Measurements from ENCODE around the gene SART1.

The SART1 gene

GRCh38 chr11:65961267-65962140 lies at the start of gene SART1:
Gene SART1 (plus strand): TSS chr11:65961734. CDS start chr11:65961781, 47 bp downstream.
- Mint-ChIP-seq H3K27me3 (ENCODE audit: low read depth) (no peaks in the 10 kb centered on the region), H3K4me1 (ENCODE audit: low read depth) (peaks cover 37% of the 10 kb centered on the region), H3K4me3 (peak within 1 kb of the TSS; percentile 97), H3K9me3 (no peaks in the 10 kb centered on the region), H3K27ac (peak within 1 kb of the TSS; percentile 96), H3K36me3 (ENCODE audit: low read depth) (peaks cover 29% of the 10 kb centered on the region)

DNA sequence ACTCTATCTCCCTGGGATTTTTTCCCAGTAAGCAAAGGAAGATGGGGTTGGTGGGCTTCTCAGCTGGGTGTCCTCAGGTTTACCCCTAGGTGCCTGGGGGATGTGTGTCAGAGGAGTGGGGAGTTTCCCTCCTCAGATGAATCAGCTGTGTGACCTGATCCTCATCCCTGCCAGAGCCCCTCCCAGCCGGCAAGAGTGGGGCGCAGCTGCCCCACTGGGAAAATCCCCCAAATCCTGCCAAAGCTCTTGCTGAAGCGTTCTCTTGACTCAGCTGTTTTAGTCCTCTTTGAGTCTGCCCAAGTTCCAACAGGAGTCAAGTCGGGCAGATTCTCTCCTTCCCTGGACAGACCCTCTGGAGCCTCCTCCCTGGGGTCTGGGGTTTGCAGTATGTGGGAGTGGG lies 48.7 kb upstream of the SART1 start:
- no peak overlapping the region for H3K27ac Mint-ChIP-seq
- H3K4me1 Mint-ChIP-seq (ENCODE audit: low read depth), result peaks cover 26% of the 10 kb centered on the region
- no peaks in the 10 kb centered on the region for H3K9me3 Mint-ChIP-seq
- H3K36me3 Mint-ChIP-seq (ENCODE audit: low read depth), result peaks cover 12% of the 10 kb centered on the region
- no peak overlapping the region for H3K4me3 Mint-ChIP-seq
- no peaks in the 10 kb centered on the region for H3K27me3 Mint-ChIP-seq (ENCODE audit: low read depth)

DNA sequence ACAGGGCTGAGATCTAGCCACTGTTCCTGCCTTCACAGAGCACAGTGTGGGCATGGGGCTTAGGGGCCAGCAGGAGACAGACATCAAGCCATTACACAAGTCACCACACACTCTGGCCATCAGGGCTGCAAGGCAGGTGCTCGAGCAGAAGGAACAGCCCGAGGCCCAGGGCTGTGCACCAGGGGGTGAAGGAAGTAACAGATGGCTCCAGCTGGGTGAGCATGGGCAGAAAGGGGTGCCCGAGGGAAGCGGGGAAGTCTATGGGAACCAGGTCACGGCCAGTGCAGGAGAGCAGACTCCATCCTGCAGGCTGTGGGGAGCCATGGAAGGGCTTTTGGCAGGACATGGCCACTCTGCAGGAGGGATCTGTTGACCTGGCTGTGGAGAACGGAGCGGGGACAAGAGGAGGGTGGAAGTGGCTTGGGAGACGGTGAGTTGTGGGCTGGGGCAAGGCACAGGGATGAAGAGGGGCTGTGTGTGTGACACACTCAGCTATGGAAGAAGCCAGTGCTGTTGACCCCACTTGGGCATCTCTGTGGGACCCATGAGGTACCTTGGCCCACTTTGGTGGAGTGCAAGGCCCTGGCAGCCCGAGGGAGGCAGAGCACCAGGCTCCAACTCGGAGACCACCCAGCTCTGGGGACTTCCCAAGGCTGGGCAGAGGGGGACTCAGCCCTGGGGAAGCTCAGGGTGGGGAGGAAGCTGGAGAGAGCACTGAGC lies 46.3 kb upstream of the SART1 start:
- Mint-ChIP-seq H3K4me1 (ENCODE audit: low read depth) (peaks cover 21% of the 10 kb centered on the region), H3K9me3 (no peaks in the 10 kb centered on the region), H3K27me3 (ENCODE audit: low read depth) (no peaks in the 10 kb centered on the region), H3K36me3 (ENCODE audit: low read depth) (peaks cover 15% of the 10 kb centered on the region), H3K4me3 (peak overlapping the region; percentile 44), H3K27ac (no peak overlapping the region)

DNA sequence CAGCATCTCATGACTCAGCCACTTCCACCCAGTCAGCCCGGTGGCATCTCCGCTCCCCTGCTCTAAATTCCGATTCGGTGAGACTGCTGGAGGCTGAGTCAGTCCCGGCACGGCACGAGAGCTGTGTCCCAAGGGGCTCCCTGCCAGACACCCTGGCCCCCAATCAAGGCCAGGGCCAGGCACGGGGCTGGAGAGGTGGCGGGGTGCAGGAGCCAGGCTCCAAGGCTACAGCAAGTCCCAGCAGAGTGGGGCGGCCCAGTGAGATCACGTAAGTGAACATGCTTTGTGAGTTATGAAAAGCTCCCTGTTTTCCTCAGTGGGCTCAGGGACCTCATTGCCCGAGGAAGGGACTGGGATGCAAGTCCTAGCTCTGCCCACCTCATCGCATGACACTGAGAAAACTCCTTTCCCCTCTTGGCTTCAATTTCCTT lies 45.7 kb upstream of the SART1 start:
- Mint-ChIP-seq H3K9me3 (no peaks in the 10 kb centered on the region), H3K36me3 (ENCODE audit: low read depth) (peaks cover 15% of the 10 kb centered on the region), H3K27me3 (ENCODE audit: low read depth) (no peaks in the 10 kb centered on the region), H3K4me1 (ENCODE audit: low read depth) (peaks cover 21% of the 10 kb centered on the region), H3K4me3 (no peak overlapping the region), H3K27ac (no peak overlapping the region)

DNA sequence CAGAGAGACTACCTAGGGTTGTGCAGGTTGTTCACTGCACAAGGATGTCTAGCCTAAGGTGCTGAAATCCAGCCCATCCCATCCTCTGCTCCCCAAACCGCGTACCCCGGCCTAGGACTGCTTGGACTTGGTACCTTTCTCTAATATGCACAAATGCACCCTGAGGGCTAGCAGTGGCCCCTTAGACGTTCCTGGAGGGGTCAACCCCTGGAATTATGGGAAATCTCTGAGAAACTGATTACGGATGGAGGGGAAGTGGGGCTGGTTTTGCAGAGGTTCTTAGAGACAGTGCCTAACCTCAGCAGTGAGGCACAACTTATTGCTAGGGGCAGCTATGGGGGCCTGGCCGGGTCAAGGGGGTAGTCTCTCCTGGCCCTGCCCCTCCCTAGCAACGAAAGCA lies 45.1 kb upstream of the SART1 start:
- H3K27me3 Mint-ChIP-seq (ENCODE audit: low read depth), result no peaks in the 10 kb centered on the region
- H3K36me3 Mint-ChIP-seq (ENCODE audit: low read depth), result peaks cover 15% of the 10 kb centered on the region
- H3K4me1 Mint-ChIP-seq (ENCODE audit: low read depth), result peaks cover 20% of the 10 kb centered on the region
- H3K27ac Mint-ChIP-seq, result no peak overlapping the region
- peak overlapping the region; percentile 85 for H3K4me3 Mint-ChIP-seq
- H3K9me3 Mint-ChIP-seq, result no peaks in the 10 kb centered on the region

GRCh38 chr11:65917077-65917433 lies 44.5 kb upstream of the SART1 start:
- Mint-ChIP-seq H3K4me1 (ENCODE audit: low read depth) (peaks cover 20% of the 10 kb centered on the region), H3K27ac (no peak overlapping the region), H3K4me3 (peak overlapping the region; percentile 85), H3K9me3 (no peaks in the 10 kb centered on the region), H3K36me3 (ENCODE audit: low read depth) (peaks cover 16% of the 10 kb centered on the region), H3K27me3 (ENCODE audit: low read depth) (no peaks in the 10 kb centered on the region)

GRCh38 chr11:65917434-65918210 lies 43.9 kb upstream of the SART1 start:
- H3K27me3 Mint-ChIP-seq (ENCODE audit: low read depth), result no peaks in the 10 kb centered on the region
- H3K27ac Mint-ChIP-seq, result no peak overlapping the region

GRCh38 chr11:65918211-65919140 lies 43.1 kb upstream of the SART1 start, which contains the start of gene C11orf68:
Gene C11orf68 (minus strand): TSS chr11:65919062. CDS start chr11:65919031, 31 bp downstream.
- Mint-ChIP-seq H3K36me3 (ENCODE audit: low read depth) (peaks cover 29% of the 10 kb centered on the region), H3K27me3 (ENCODE audit: low read depth) (no peaks in the 10 kb centered on the region), H3K4me3 (peak within 1 kb of the TSS; percentile 92), H3K9me3 (no peaks in the 10 kb centered on the region), H3K27ac (peak within 1 kb of the TSS; percentile 86), H3K4me1 (ENCODE audit: low read depth) (peaks cover 22% of the 10 kb centered on the region)

More at GRCh38 chr11:65917434-65918210, 43.9 kb upstream of the SART1 start:
- Mint-ChIP-seq H3K4me1 (ENCODE audit: low read depth) (peaks cover 20% of the 10 kb centered on the region), H3K9me3 (no peaks in the 10 kb centered on the region), H3K36me3 (ENCODE audit: low read depth) (peaks cover 21% of the 10 kb centered on the region), H3K4me3 (peak overlapping the region; percentile 85)

- Mint-ChIP-seq H3K9me3 (no peaks in the 10 kb centered on the region), H3K4me3 (peak within 1 kb of the TSS; percentile 92), H3K4me1 (ENCODE audit: low read depth) (peaks cover 22% of the 10 kb centered on the region), H3K27me3 (ENCODE audit: low read depth) (no peaks in the 10 kb centered on the region), H3K36me3 (ENCODE audit: low read depth) (peaks cover 29% of the 10 kb centered on the region), H3K27ac (peak within 1 kb of the TSS; percentile 86)
Measured at GRCh38 chr11:65919141-65919572, 42.4 kb upstream of the SART1 start, which contains the start of gene DRAP1. Gene DRAP1 (plus strand): TSS chr11:65919426. CDS start chr11:65919502, 76 bp downstream.

DNA sequence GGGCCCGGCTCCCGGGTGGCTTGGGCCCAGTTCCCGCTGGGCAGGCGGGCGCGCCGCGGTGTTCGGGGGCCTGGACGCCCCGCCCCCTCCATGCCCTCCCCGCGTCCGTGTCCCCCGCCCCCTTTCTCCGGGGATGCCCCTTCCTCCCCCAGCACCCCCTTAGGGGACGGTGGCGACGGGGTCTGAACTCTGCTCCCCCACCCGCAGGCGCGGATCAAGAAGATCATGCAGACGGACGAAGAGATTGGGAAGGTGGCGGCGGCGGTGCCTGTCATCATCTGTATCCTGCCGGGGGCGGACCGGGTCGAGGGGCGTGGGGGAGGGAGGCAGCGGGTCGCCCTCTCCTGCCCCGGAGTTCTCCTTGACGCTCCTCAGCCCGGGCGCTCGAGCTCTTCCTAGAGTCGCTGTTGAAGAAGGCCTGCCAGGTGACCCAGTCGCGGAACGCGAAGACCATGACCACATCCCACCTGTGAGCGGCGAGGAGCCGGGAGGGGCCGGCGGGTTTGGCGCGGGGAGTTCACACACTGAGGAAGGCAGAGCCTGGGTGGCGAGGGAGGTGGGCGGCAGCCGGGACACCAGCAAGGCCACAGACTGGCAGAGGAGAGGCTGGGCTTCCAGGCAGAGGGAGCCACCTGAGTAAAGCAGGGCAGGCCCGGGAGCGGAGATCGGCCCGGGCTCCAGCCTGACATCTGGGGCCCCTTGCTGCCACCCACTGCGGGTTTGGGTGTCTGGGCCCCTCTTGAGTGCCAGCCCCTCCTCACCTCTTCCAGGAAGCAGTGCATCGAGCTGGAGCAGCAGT lies 41.8 kb upstream of the SART1 start:
- Mint-ChIP-seq H3K4me3 (peak overlapping the region; percentile 92), H3K9me3 (no peaks in the 10 kb centered on the region), H3K36me3 (ENCODE audit: low read depth) (peaks cover 29% of the 10 kb centered on the region), H3K27ac (peak overlapping the region; percentile 86), H3K27me3 (ENCODE audit: low read depth) (no peaks in the 10 kb centered on the region), H3K4me1 (ENCODE audit: low read depth) (peaks cover 22% of the 10 kb centered on the region)

DNA sequence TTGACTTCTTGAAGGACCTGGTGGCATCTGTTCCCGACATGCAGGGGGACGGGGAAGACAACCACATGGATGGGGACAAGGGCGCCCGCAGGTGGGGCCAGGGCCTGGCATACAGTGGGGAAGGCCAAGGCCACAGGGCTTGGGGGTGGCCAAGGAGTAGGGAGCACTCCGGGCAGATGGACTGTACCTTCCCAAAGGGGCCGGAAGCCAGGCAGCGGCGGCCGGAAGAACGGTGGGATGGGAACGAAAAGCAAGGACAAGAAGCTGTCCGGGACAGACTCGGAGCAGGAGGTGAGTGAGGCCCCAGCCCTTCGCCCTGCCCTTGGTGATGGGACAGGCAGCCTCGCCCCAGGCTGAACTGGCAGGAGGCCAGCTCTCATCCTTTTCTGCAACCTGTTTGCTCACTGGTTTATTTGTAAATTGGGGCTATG lies 41.1 kb upstream of the SART1 start:
- H3K9me3 Mint-ChIP-seq, result no peaks in the 10 kb centered on the region
- H3K4me3 Mint-ChIP-seq, result peak overlapping the region; percentile 92
- no peaks in the 10 kb centered on the region for H3K27me3 Mint-ChIP-seq (ENCODE audit: low read depth)
- H3K4me1 Mint-ChIP-seq (ENCODE audit: low read depth), result peaks cover 16% of the 10 kb centered on the region
- H3K27ac Mint-ChIP-seq, result peak overlapping the region; percentile 86
- H3K36me3 Mint-ChIP-seq (ENCODE audit: low read depth), result peaks cover 24% of the 10 kb centered on the region

DNA sequence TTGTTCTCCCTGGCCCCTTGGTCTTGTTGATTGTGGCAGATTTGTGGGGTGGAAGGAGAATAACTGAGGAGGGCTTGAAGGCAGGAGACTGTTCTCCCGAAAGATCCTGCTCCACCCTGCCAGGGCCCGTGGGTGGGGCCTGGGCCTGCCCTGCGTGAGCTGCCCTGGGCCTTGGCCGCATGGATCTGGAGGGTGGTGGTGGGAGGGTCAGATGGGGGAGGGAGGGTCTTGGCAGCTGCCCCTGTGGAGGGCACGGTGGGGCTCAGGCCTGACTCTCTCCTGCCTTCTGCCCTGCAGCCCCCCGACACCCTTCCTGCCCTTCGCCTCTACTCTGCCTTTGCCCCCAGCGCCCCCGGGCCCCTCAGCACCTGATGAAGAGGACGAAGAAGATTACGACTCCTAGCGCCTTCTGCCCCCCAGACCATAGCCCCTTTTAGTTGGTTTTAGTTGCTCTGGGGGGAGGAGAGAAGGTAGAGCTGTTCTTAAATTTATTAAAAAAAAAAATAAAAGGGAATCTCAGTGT lies 40.4 kb upstream of the SART1 start:
- Mint-ChIP-seq H3K4me3 (peak overlapping the region; percentile 92), H3K9me3 (no peaks in the 10 kb centered on the region), H3K27ac (no peak overlapping the region), H3K36me3 (ENCODE audit: low read depth) (peaks cover 24% of the 10 kb centered on the region), H3K4me1 (ENCODE audit: low read depth) (peaks cover 18% of the 10 kb centered on the region), H3K27me3 (ENCODE audit: low read depth) (no peaks in the 10 kb centered on the region)

Data from T-helper 1 cell treated with Interleukin-12 subunit alpha and Interleukin-12 subunit beta and Interleukin-4 antibody, amounts not matched to agents 30 μg/mL and 1 μg/mL, for 36 hours (primary cell).